Amniotic stem cell (primary cell): ENCODE measurements around the gene IL12RB1.
"Not testable (repeated sequence)": the region's sequence is repeated elsewhere in the genome, so short reads cannot be mapped to it uniquely, and the experiment has no call there.

ENCODE experiments used
- DNase-seq: peaks from one replicate; lab custom pipeline; 2025; lab: John Stamatoyannopoulos, UW

IL12RB1 gene

DNA sequence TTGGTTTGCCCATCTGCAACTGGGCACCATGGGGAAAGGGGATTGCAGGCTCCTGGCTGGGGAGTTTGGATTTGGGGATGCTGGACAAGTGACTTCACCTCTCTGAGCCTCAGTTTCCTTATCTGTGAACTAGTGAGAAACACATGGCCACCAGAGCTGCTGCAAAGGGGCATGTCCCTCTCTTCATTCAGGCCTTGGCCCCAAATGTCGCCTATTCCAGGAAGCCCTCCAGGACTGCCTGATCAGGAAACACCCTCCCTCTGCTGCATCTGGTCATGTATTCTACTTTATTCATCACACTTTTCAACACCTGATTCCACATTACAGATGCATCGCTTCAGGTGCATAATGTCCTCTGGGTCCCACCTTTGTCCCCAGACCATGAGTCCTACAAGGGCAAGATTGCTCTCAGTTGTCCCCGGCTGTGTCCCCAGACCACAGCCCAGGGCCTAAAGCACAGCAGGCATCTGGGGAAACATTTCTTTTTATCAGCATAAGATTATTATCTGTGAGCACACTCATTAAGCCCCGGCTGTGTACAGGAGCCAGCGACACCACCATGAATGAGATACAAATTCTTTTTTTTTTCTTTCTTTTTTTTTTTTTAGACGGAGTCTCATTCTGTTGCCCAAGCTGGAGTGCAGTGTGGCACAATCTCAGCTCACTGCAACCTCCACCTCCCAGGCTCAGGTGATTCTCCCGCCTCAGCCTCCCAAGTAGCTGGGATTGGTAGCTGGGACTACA is 41.3 kb downstream of the IL12RB1 start:
- no peak for DNase-seq

DNA sequence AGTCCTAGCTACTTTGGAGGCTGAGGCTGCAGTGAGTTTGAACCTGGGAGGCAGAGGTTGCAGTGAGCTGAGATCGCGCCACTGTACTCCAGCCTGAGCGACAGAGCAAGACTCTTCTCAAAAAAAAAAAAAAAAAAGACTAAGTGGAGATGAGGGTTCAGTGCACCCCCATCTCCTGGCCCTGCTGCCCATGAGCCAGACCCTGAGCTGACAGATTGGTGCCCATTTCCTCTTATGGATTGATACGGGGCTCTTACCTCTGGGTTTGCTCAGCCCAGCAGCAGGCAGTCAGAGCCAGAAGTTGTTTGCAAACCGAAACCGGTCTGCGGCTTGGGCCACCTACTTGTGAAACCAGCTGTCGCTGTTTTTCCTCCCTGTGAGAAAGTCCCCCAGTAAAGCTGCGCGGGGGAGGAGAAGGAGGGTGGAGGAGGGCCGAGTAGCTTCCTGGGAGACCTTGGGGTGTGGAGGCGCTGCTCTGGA is 41.9 kb downstream of the IL12RB1 start:
- DNase-seq, result no peak

DNA sequence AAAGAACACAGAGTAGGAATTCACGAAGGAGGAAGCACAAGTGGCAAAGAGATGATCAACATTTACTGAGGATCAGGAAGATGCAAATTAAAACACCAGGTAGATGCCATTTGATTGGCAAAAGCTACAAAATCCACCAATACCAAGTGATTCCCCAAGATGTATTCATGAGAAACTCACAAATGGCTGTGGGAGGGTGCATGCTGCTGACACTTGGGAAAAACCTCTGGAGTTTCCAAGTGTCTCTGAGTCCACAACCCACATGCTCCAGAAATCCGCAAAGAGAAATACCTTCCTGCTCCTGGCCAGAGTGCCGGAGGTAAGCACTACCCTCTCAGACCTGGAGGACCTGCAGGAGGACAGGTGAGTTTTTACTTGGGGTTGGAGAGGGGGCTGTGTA is 43.1 kb downstream of the IL12RB1 start:
- DNase-seq, result no peak

DNA sequence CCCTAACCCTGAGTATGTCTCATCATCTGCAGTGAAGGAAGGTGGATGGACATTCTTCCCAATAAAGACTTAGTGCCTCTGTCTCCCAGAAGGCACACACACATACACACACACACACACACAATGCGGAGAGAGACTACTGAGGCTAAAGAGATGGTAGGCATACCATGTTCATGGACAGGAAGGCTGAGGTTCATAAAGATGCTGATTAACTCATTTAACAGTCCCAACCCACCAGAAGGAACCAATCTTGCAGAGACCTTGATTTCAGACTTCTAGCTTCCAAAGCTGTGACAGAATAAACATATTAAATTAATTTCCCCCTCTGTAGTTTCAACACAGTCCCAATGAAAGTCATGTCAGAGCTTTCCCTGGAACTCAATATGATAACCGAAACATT is 45.7 kb downstream of the IL12RB1 start:
- no peak for DNase-seq

DNA sequence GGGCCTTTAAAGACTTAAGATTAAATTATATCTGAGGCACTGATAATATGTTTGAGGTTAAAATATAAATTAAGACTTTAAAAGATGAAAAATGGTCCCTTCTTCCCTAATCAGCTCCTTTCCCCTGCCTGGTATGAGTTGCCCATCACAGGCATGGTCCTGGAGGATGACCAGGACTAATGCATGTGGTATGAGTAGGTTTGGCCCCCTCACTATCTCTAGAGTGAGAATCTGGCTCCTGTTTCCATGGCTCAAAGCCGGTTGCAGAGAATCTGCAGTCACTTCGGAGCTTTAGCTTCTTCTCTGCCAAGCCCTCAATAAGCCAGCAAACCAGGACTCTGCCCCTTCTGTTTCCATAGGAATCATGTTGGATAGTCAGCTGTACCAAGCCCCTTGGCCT is 54.6 kb downstream of the IL12RB1 start:
- not testable (repeated sequence) for DNase-seq

DNA sequence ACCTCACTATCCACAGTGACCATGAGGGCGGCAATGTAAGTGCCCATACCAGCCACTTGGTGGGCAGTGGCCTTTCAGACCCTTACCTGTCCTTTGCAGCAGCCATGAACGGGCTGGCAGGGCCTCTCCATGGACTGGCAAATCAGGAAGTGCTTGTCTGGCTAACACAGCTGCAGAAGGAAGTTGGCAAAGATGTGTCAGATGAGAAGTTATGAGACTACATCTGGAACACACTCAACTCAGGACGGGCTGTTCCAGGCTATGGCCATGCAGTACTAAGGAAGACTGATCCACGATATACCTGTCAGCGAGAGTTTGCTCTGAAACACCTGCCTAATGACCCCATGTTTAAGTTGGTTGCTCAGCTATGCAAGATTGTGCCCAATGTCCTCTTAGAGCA is 55.3 kb downstream of the IL12RB1 start:
- not testable (repeated sequence) for DNase-seq

DNA sequence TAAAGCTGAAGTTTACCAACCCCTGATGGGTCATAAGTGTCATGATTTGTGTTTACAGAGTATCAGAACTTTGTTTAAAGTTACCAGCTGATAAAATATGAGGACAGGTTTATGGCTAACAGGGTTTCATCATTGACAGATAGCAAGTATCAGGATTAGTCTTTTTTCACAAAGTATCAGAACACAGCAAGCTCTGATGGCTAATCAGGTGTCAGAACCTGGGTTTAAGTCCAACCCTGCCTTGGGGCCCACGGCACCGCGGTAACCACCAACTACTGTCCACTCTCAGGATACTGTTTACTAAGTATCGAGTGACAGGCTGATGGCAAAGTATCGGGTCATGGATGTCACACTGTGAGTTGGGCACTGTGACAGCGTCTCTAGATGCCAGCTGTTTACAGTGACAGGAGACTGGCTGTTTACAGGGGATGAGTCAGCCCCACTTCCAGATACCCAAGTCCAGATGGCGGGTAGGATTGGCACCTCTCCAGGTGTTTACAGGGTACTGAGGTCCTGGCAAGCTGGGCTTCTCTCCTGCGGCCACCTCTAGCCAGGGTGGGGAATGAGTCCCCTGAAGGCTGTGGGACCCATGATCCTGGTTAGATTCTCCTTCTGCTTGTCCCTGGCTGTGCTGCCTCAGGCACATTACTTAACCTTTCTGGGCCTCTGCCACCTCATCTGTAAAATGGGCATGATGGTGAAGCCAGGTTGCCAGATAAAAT is 57.0 kb downstream of the IL12RB1 start:
- no peak for DNase-seq

DNA sequence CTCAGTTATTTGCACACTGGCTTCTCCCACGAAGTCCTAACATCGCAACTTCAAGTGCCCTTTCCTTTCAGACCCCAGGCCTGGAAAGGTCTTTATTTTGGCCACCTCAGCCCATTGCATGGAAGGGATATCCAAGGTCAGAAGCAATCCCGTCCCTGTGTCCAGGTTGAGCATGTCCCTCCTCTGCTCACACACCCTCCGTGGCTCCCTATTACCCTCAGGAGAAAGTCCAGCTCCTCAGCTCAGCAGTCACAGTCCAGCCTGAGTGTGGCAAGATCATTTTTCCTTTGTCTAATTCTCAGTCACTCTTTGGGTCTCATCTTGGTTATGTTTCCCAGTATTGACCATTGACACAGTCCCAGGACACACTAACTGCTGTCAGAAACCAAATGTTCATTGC is 59.6 kb downstream of the IL12RB1 start:
- DNase-seq, result no peak

DNA sequence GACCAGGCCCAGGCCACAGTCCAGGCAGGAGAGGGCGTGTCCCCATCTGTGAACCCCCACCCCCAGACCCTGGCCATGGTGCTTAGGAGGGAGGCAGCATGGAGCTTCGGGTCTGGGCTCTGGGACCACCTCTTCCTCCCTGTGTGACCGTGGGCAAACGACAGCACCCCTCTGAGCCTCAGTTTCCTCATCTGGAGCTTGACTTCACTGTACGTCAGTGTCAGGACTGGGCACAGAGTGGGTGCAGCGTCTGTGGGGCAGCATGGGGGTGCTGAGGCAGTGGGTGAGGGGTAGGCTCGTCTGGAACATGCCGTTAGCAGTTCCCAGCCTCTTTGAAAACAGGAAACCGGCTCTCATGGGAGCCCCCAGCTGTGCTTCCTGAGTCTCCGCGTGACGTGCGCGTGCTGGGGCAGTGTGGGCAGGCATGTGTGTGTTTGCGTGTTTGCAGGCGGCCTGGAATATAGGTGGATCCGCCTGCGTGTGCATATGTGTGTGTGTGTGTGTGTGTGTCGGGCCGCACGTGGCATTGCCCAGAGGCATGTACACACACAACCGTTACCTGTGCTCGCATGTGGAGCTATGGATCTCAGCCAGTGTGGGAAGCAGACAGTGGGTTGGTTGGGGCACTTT is 63.0 kb downstream of the IL12RB1 start:
- no peak for DNase-seq

DNA sequence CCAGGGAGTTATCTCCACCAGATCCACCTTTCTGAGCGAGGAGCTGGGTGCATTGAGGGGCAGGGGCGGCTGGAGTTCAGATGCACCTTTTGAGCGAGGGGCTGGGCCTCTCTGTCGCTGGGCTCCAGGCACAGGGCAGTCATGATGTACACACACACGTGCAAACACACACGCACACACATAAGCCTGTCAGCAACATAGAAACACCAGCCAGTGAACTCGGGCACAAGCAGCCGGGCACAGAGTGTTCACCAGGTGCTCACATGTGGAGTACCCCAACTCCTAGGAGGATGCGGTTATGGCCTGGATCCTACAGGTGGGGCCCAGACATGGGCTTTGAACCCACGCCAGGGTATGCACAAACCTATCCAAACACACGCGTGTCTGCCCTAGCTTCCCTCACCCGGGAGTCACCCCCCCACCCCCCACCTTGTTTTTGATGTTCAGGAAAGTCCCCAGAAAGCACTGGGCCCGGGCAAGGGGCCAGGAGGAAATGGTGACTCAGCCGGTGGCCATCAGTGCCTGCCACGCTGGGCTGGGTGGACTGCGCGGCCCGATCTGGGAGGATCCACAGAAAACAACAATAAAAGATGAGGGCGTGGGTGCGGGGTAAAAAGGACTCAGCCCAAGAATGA is 65.5 kb downstream of the IL12RB1 start:
- DNase-seq, result no peak

DNA sequence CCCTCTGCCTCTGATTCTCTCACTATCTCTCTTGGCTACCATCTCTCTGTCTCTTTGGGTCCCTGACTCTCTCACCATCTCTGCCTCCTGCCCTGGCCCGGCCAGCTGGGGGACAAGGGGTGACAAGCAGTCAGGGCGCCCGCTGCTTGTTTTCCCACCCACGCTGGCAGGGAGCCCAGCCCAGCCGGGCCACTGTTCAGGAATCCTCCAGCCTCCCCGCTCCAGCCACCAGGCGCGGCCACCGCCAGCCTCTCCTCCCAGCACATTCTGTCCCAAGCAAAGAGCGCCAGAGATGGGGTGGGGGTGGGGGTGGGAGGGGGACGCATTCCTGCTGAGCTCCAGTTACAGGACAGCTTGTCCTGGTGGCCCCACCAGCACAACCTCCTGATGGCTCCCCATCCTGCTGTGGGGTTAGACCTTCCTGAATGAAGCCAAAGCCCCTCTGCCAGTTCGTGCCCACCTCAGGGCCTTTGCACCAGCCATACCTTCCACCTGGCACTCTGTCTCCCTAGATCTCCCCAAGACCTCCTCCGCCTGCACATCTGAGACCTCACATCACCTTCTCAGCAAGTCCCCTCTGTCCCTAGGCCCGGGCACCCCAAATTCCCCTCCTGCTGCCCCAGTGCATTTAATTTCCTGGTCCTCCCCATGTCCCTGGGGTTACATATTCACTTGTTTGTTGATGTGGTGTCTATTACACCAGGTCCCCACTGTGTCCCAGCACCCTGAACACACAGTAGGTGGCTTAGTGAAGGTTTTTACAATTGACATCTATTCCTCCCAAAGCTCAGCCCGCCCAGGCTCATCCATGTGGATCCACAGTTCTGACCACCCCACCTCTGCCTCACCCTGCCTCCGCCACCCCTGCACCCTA is 66.3 kb downstream of the IL12RB1 start:
- no peak for DNase-seq

DNA sequence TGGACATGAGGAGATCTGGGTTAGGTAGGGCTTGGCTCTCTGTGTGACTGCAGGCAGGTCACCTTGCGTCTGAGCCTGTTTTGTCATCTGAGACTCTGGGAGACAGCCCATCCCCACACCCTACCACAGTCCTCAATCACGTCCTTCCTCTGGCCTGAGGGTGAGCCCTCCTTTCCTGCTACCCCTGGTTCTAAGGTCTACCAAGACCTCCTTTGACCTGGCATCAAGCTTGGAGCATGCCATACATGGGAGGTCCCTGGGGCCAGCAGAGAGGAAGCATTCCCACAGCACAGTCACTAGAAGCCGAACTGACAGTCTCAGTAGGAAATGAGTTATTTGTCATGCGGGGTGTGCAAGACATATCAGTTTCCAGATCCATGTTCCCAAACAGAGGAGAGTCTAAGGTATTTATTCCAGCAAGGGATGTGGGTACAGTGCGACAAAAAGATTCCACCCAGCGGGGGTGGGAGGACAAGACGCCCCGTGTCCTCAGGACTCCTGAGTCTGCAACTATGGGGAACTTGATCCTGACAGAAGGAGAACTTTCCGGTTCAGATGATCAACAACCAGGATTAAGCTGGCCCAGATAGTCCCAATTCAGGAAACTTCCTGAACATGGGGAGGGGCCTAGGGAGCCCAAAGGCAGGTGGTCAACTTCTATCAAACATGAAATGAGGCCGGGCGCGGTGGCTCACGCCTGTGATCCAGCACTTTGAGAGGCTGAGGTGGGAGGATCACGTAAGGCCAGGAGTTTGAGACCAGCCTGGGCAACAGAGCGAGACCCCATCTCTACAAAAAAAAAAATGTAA is 69.3 kb downstream of the IL12RB1 start:
- DNase-seq, result no peak

DNA sequence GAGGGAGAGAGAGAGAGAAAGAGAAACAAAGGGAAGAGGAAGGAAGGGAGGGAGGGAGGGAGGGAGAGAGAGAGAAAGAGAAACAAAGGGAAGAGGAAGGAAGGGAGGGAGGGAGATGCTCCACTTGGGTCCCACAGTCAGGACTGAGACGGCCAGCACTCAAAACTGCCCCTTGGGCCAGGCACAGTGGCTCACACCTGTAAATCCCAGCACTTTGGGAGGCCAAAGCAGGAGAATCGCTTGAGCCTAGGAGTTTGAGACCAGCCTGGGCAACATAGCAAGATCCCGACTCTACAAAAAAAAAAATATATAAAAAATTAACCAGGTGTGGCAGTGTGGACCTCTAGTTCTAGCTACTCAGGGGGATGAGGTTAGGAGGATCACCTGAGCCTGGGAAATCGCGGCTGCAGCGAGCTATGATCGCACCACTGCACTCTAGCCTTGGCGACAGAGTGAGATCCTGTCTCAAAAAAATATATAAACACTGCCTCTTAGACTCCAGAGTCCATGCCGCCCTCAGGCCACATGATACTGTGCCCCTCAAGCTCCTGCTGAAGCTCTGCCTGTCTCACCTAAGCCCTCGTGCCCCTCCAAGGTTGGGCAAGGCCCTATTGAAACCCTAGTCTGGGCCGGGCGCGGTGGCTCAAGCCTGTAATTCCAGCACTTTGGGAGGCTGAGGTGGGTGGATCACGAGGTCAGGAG is 70.4 kb downstream of the IL12RB1 start:
- DNase-seq, result no peak

DNA sequence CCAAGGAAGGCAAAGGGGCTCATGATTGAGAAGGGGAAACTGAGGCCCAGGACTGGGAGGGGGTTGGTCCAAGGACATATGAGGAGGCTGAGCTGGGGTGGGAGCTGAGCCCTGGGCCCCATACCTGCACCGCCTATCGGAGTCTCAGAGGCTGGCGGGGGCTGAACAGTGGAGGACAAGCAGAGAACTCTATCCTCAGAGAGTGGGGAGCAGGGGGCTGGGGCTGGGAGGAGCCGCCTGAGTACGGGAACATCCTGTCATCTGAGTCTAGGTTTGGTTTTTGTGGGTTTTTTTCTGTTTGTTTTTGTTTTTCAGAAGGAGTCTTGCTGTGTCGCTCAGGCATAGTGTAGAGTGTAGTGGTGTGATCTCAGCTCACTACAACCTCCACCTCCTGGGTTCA is 72.5 kb downstream of the IL12RB1 start:
- DNase-seq, result no peak

DNA sequence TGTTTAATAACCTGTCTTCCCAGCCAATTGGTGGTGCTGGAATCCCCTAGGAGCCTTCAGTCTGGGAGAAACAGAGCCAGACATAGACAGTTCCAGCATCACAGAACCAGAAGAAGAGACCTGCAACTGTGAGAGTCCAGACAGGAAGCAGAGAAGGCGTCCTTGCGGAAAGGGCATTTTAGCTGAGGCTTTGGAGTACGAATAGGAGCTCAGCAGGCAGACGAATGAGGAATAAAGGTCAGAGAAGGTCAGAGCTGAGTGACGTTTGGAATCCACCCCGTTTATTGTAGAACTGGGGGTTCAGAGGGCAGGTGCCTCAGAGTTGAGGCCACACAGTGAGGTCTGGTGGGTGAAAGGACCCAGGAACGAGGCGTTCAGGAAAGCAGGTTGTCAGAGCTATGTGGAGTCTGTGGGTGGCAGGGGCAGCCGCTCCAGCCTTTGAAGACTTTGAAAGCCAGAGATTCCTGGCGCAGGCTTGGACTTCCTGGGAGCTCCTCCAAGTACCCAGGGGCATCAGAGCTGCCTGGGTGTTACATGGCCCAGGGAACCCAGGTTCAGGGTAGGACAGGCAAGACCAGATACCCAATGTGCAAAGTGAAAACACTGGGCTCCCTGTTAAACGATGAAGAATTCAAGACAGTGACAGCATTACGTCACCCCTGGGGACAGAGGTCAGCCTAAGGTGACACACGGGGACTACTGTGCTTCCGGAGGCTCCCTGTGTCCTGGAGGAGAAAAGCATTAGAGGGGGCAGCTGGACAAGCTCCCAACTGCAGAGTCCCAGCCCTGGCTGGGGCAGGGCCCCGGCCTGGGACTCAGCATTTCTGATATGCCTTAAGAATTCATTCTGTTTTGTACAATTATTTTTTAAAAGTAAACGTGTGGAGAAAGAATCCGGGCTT is 73.3 kb downstream of the IL12RB1 start:
- no peak for DNase-seq

DNA sequence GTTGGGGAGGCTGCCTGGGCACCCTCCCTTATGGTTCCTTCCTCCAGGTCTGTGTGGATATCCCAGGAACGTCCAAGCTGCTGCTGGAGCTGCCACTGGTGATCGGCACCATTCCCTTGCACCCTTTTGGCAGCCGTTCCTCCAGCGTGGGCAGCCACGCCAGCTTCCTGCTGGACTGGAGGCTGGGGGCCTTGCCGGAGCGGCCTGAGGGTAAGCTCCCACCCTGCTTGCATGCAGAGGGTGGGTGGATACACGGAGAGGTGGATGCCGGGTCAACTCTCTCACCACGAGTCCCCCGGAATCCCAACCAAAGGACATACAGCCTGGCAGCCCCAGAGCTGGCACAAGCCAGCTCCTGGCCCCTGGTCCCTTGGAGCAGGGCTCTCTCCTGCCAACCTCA is 76.6 kb downstream of the IL12RB1 start:
- DNase-seq, result no peak

DNA sequence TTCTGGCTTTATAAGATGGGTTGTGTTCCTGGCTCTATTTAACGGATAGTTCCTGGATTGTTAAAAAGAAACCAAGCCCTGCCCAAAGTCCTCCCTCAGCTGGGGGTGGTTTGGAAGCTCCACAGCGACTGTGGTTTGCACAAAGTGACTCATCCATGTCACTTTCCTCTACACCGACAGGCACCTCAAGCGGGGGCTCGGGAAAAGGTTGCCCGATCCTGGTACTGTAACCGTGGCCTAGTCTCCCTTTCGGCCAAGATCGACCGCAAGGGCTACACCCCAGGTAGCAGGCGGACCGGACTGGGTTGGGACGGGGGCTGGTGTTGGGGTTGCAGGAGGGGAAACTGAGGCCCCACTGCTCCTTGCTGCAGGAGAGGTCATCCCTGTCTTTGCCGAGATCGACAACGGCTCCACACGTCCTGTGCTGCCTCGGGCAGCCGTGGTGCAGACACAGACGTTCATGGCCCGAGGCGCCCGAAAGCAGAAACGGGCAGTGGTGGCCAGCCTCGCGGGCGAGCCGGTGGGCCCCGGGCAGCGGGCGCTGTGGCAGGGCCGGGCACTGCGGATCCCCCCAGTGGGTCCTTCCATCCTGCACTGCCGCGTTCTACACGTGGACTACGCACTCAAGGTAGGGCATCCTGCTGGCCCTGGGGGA is 77.2 kb downstream of the IL12RB1 start:
- no peak for DNase-seq
